Measurements from ENCODE around the gene RGR. TPM values are rescaled to one million over a fixed set of nuclear protein-coding genes. Genes with fewer than 3 reads are reported as not detected.
A peak's percentile ranks its signal among the peaks of the same experiment; 100 is the strongest.
"Not testable (repeated sequence)": the region's sequence is repeated elsewhere in the genome, so short reads cannot be mapped to it uniquely, and the experiment has no call there.

Gene RGR
- total and polyA plus RNA-seq, 4 donors, result 0.05 to 0.65 (median 0.31) TPM; not detected in 1

GRCh38 chr10:84269162-84269561, 24.3 kb downstream of the RGR start:
- H3K9me3 ChIP-seq (ENCODE audit: control insufficient read depth in 4 of 4, insufficient read depth in 3 of 4, low read length in 3 of 4), result no peaks in the 10 kb centered on the region
- H3K4me1 ChIP-seq (ENCODE audit: control insufficient read depth in 5 of 5, insufficient read depth in 5 of 5, low read length in 5 of 5), result peaks cover 0 to 2% (median 0%) of the 10 kb centered on the region in 5 donors
- no peak for ATAC-seq (ENCODE audit: insufficient read depth, low FRiP score)
- TF ChIP-seq CTCF (IDR thresholded peaks at IDR 0.05; ENCODE audit: control extremely low read depth, extremely low read depth), result no peak
- H3K36me3 ChIP-seq (ENCODE audit: control insufficient read depth in 4 of 4, insufficient read depth in 4 of 4, low read length in 4 of 4), result no peaks in the 10 kb centered on the region
- H3K9ac ChIP-seq (ENCODE audit: insufficient read depth in 1 of 2, low read length in 2 of 2), result no peak overlapping the region
- WGBS, 2 donors, result 76 to 90% methylated on average over 1 of the region's 1 CpG
- no peak overlapping the region for H3K4me3 ChIP-seq
- no peak overlapping the region for H3K27ac ChIP-seq (ENCODE audit: low read depth in 1 of 2, low read length in 1 of 2)
- no peak for DNase-seq
- peaks cover 0 to 2% (median 0%) of the 10 kb centered on the region in 3 donors for H3K27me3 ChIP-seq (ENCODE audit: control insufficient read depth in 3 of 3, insufficient read depth in 3 of 3, low read length in 2 of 3)

- Histone ChIP-seq H3K36me3 (ENCODE audit: control insufficient read depth in 4 of 4, insufficient read depth in 4 of 4, low read length in 4 of 4) (no peaks in the 10 kb centered on the region), H3K4me1 (ENCODE audit: control insufficient read depth in 5 of 5, insufficient read depth in 5 of 5, low read length in 5 of 5) (peaks cover 0 to 2% (median 0%) of the 10 kb centered on the region in 5 donors), H3K27ac (ENCODE audit: low read depth in 1 of 2, low read length in 1 of 2) (no peak overlapping the region), H3K9ac (ENCODE audit: insufficient read depth in 1 of 2, low read length in 2 of 2) (no peak overlapping the region), H3K4me3 (no peak overlapping the region), H3K27me3 (ENCODE audit: control insufficient read depth in 3 of 3, insufficient read depth in 3 of 3, low read length in 2 of 3) (peaks cover 0 to 2% (median 0%) of the 10 kb centered on the region in 3 donors), H3K9me3 (ENCODE audit: control insufficient read depth in 4 of 4, insufficient read depth in 3 of 4, low read length in 3 of 4) (no peaks in the 10 kb centered on the region)
- ATAC-seq (ENCODE audit: insufficient read depth, low FRiP score), result no peak
- no peak for TF ChIP-seq CTCF (IDR thresholded peaks at IDR 0.05; ENCODE audit: control extremely low read depth, extremely low read depth)
- WGBS, 2 donors, result 78 to 88% methylated on average over 2 of the region's 2 CpGs
- no peak for DNase-seq
These were observed 24.9 kb downstream of the RGR start for GRCh38 chr10:84269773-84270172.

- Histone ChIP-seq H3K9ac (ENCODE audit: insufficient read depth in 1 of 2, low read length in 2 of 2) (no peak overlapping the region), H3K4me3 (no peak overlapping the region), H3K4me1 (ENCODE audit: control insufficient read depth in 5 of 5, insufficient read depth in 5 of 5, low read length in 5 of 5) (peaks cover 0 to 2% (median 0%) of the 10 kb centered on the region in 5 donors), H3K9me3 (ENCODE audit: control insufficient read depth in 4 of 4, insufficient read depth in 3 of 4, low read length in 3 of 4) (no peaks in the 10 kb centered on the region), H3K27me3 (ENCODE audit: control insufficient read depth in 3 of 3, insufficient read depth in 3 of 3, low read length in 2 of 3) (peaks cover 0 to 2% (median 0%) of the 10 kb centered on the region in 3 donors), H3K36me3 (ENCODE audit: control insufficient read depth in 4 of 4, insufficient read depth in 4 of 4, low read length in 4 of 4) (no peaks in the 10 kb centered on the region), H3K27ac (ENCODE audit: low read depth in 1 of 2, low read length in 1 of 2) (no peak overlapping the region)
- ATAC-seq (ENCODE audit: insufficient read depth, low FRiP score) (peak; percentile 32), DNase-seq (no peak)
- 40 to 59% methylated on average over 1 of the region's 1 CpG for WGBS, 2 donors
- TF ChIP-seq CTCF (IDR thresholded peaks at IDR 0.05; ENCODE audit: control extremely low read depth, extremely low read depth), result no peak
These were observed 25.9 kb downstream of the RGR start for GRCh38 chr10:84270708-84271107.

- not testable (repeated sequence) for H3K27me3 ChIP-seq (ENCODE audit: control insufficient read depth in 3 of 3, insufficient read depth in 3 of 3, low read length in 2 of 3); H3K4me3 ChIP-seq; H3K4me1 ChIP-seq (ENCODE audit: control insufficient read depth in 5 of 5, insufficient read depth in 5 of 5, low read length in 5 of 5); H3K27ac ChIP-seq (ENCODE audit: low read depth in 1 of 2, low read length in 1 of 2); DNase-seq; H3K9ac ChIP-seq (ENCODE audit: insufficient read depth in 1 of 2, low read length in 2 of 2); H3K36me3 ChIP-seq (ENCODE audit: control insufficient read depth in 4 of 4, insufficient read depth in 4 of 4, low read length in 4 of 4); ATAC-seq (ENCODE audit: insufficient read depth, low FRiP score); H3K9me3 ChIP-seq (ENCODE audit: control insufficient read depth in 4 of 4, insufficient read depth in 3 of 4, low read length in 3 of 4)
- 70 to 77% methylated on average over 27 to 30 of the region's 31 CpGs for WGBS, 2 donors
These were observed 35.1 kb downstream of the RGR start for GRCh38 chr10:84279876-84280475.
